Measurements from ENCODE around the gene CDKN2A.

- TF ChIP-seq, protein P1, sequence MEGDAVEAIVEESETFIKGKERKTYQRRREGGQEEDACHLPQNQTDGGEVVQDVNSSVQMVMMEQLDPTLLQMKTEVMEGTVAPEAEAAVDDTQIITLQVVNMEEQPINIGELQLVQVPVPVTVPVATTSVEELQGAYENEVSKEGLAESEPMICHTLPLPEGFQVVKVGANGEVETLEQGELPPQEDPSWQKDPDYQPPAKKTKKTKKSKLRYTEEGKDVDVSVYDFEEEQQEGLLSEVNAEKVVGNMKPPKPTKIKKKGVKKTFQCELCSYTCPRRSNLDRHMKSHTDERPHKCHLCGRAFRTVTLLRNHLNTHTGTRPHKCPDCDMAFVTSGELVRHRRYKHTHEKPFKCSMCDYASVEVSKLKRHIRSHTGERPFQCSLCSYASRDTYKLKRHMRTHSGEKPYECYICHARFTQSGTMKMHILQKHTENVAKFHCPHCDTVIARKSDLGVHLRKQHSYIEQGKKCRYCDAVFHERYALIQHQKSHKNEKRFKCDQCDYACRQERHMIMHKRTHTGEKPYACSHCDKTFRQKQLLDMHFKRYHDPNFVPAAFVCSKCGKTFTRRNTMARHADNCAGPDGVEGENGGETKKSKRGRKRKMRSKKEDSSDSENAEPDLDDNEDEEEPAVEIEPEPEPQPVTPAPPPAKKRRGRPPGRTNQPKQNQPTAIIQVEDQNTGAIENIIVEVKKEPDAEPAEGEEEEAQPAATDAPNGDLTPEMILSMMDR (conservative IDR thresholded peaks at IDR 0.05; ENCODE audit: low read depth, low read length), result no peak
- TF ChIP-seq EZH2 (IDR thresholded peaks at IDR 0.05; ENCODE audit: low read length, unreplicated experiment), result no peak
Observed at GRCh38 chr9:21982391-21982790, 11.8 kb downstream of the CDKN2A start.
